HepG2 (cell line): ENCODE measurements around the gene ZSCAN31. TPM values are rescaled to one million over a fixed set of nuclear protein-coding genes. Genes with fewer than 3 reads are reported as not detected.

Experiments used
- ELF3 ChIP-seq: IDR thresholded peaks from 2 replicates; pipeline ENCODE4 v1.6.1; 2016; ENCODE audit warnings: missing genetic modification reagents, missing compliant biosample characterization
- GABPB1 ChIP-seq: IDR thresholded peaks from 2 replicates; pipeline ENCODE4 v1.6.1; 2016; ENCODE audit warnings: mild to moderate bottlenecking, missing genetic modification reagents, moderate library complexity, missing compliant biosample characterization
- RFXAP ChIP-seq: sonication (generic); formaldehyde crosslinking; IDR thresholded peaks from 2 replicates; pipeline ENCODE4 v1.4.0; 2020; ENCODE audit warnings: missing genetic modification reagents, borderline replicate concordance
- TBX2 ChIP-seq: sonication (generic); formaldehyde crosslinking; IDR thresholded peaks from 2 replicates; pipeline ENCODE4 v1.5.0; 2020; ENCODE audit warnings: missing genetic modification reagents, mild to moderate bottlenecking, borderline replicate concordance
- YEATS4 ChIP-seq: sonication (generic); formaldehyde crosslinking; IDR thresholded peaks from 2 replicates; pipeline ENCODE4 v1.4.0; 2020; ENCODE audit warnings: missing genetic modification reagents, borderline replicate concordance
- ZFP36L1 ChIP-seq: sonication (generic); formaldehyde crosslinking; IDR thresholded peaks from 2 replicates; pipeline ENCODE4 v1.8.0; 2022; ENCODE audit warnings: mild to moderate bottlenecking, missing genetic modification reagents, moderate library complexity
- ZNF207 ChIP-seq: fragments of 450-650 bp; IDR thresholded peaks from 2 replicates; pipeline ENCODE4 v1.6.1; 2016; ENCODE audit warnings: antibody characterized with exemption, borderline replicate concordance
- ZNF672 ChIP-seq: sonication (generic); formaldehyde crosslinking; IDR thresholded peaks from 2 replicates; pipeline ENCODE4 v1.8.1; 2022; ENCODE audit warnings: missing genetic modification reagents
- ZNF772 ChIP-seq: sonication (generic); formaldehyde crosslinking; IDR thresholded peaks from 2 replicates; pipeline ENCODE4 v1.5.0; 2020; ENCODE audit warnings: mild to moderate bottlenecking, missing genetic modification reagents
- ZNF776 ChIP-seq: sonication (generic); formaldehyde crosslinking; IDR thresholded peaks from 2 replicates; pipeline ENCODE4 v1.4.0; 2020; ENCODE audit warnings: mild to moderate bottlenecking, missing genetic modification reagents
- ZNF883 ChIP-seq: sonication (generic); formaldehyde crosslinking; IDR thresholded peaks from 2 replicates; pipeline ENCODE4 v1.5.1; 2020; ENCODE audit warnings: mild to moderate bottlenecking, missing genetic modification reagents; ENCODE audit errors: not compliant biosample characterization
- polyA plus RNA-seq, 8 experiments: library from polyadenylated mRNA; depleted of rRNA in 3 of 8; stranded (reverse) in 7 of 8; unstranded in 1 of 8; fragments of >200 nt; fragmentation: Illumina TruSeq in 4 of 8; extraction: Trizol in 4 of 8; gene quantifications; 2 replicates each; pipeline versions ENCODE4 v1.2.1 to v1.2.3, GENCODE V29; 2011 to 2016; ENCODE audit warnings: low read depth in 4 of 8, missing spikeins in 1 of 8, mixed read lengths in 1 of 8; ENCODE audit not compliant: insufficient read depth in 1 of 8
- total RNA-seq, 5 experiments: library from RNA; depleted of rRNA; stranded (reverse); fragments of >200 nt; fragmentation: Illumina TruSeq; extraction: Trizol; gene quantifications; 2 replicates each; pipeline ENCODE4 v1.2.3, GENCODE V29; 2016; ENCODE audit warnings: low read depth in 1 of 5
- TF ChIP-seq, protein P1 (sequence below): sonication (generic); formaldehyde crosslinking; IDR thresholded peaks from 2 replicates; pipeline ENCODE4 v1.4.0; 2020; ENCODE audit warnings: missing genetic modification reagents
- TF ChIP-seq, protein P2 (sequence below), 2 experiments: fragments of 450-650 bp in 1 of 2; sonication (generic) in 1 of 2; formaldehyde crosslinking in 1 of 2; IDR thresholded peaks; 2 replicates each; pipeline versions ENCODE4 v1.6.1 to v1.8.0; 2016 to 2022; ENCODE audit warnings: antibody characterized with exemption in 1 of 2, mild to moderate bottlenecking in 1 of 2, missing genetic modification reagents in 1 of 2
- TF ChIP-seq, protein P3 (sequence below): sonication (generic); formaldehyde crosslinking; IDR thresholded peaks from 2 replicates; pipeline ENCODE4 v1.8.1; 2022; ENCODE audit warnings: low read depth, mild to moderate bottlenecking, missing genetic modification reagents

ZSCAN31 gene
- total and polyA plus RNA-seq, 2 of the 13 experiments (the other 11 are each of a cell fraction or from before 2014, with no cell fraction given): 5.3 to 6.2 TPM

DNA sequence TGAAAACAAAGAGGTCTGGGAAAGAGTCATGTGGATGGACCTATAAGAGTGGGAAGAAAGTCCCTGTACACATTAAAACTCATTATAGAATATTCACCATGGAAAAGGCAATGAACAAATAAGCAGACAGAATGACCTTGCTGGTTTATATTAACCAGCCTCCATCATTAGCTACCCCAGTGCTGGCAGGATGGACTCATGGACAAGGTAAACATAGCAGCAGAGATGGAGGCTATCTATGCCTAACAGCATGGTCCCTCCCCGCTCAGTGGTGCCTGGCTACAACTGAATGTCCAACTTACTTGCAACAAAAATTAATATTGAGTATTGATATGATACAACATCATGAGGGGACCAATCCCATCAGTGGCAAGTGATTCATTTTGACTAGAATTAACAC lies 9.3 kb upstream of the ZSCAN31 start (continued):
- TF ChIP-seq RFXAP (CRISPR knock-in tag) (no peak), ZNF207 (no peak), ELF3 (CRISPR knock-in tag) (peak; percentile 50), ZNF883 (CRISPR knock-in tag) (no peak), ZNF672 (CRISPR knock-in tag) (no peak), TBX2 (CRISPR knock-in tag) (peak; percentile 33; the same call in 1 of the 2 replicates), GABPB1 (no peak; the same call in 1 of the 2 replicates), YEATS4 (CRISPR knock-in tag) (no peak), ZFP36L1 (CRISPR knock-in tag) (0 out of 2 replicates have a peak, but pooled peaks have one; percentile 38), ZNF772 (CRISPR knock-in tag) (no peak), ZNF776 (CRISPR knock-in tag) (no peak)
- TF ChIP-seq, protein P1, sequence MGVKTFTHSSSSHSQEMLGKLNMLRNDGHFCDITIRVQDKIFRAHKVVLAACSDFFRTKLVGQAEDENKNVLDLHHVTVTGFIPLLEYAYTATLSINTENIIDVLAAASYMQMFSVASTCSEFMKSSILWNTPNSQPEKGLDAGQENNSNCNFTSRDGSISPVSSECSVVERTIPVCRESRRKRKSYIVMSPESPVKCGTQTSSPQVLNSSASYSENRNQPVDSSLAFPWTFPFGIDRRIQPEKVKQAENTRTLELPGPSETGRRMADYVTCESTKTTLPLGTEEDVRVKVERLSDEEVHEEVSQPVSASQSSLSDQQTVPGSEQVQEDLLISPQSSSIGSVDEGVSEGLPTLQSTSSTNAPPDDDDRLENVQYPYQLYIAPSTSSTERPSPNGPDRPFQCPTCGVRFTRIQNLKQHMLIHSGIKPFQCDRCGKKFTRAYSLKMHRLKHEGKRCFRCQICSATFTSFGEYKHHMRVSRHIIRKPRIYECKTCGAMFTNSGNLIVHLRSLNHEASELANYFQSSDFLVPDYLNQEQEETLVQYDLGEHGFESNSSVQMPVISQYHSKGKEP: no peak
- TF ChIP-seq, protein P2, sequence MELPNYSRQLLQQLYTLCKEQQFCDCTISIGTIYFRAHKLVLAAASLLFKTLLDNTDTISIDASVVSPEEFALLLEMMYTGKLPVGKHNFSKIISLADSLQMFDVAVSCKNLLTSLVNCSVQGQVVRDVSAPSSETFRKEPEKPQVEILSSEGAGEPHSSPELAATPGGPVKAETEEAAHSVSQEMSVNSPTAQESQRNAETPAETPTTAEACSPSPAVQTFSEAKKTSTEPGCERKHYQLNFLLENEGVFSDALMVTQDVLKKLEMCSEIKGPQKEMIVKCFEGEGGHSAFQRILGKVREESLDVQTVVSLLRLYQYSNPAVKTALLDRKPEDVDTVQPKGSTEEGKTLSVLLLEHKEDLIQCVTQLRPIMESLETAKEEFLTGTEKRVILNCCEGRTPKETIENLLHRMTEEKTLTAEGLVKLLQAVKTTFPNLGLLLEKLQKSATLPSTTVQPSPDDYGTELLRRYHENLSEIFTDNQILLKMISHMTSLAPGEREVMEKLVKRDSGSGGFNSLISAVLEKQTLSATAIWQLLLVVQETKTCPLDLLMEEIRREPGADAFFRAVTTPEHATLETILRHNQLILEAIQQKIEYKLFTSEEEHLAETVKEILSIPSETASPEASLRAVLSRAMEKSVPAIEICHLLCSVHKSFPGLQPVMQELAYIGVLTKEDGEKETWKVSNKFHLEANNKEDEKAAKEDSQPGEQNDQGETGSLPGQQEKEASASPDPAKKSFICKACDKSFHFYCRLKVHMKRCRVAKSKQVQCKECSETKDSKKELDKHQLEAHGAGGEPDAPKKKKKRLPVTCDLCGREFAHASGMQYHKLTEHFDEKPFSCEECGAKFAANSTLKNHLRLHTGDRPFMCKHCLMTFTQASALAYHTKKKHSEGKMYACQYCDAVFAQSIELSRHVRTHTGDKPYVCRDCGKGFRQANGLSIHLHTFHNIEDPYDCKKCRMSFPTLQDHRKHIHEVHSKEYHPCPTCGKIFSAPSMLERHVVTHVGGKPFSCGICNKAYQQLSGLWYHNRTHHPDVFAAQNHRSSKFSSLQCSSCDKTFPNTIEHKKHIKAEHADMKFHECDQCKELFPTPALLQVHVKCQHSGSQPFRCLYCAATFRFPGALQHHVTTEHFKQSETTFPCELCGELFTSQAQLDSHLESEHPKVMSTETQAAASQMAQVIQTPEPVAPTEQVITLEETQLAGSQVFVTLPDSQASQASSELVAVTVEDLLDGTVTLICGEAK (IDR thresholded peaks at IDR 0.05): no peak
- TF ChIP-seq, protein P2 (CRISPR knock-in tag; IDR thresholded peaks at IDR 0.05): no peak
- TF ChIP-seq, protein P3, sequence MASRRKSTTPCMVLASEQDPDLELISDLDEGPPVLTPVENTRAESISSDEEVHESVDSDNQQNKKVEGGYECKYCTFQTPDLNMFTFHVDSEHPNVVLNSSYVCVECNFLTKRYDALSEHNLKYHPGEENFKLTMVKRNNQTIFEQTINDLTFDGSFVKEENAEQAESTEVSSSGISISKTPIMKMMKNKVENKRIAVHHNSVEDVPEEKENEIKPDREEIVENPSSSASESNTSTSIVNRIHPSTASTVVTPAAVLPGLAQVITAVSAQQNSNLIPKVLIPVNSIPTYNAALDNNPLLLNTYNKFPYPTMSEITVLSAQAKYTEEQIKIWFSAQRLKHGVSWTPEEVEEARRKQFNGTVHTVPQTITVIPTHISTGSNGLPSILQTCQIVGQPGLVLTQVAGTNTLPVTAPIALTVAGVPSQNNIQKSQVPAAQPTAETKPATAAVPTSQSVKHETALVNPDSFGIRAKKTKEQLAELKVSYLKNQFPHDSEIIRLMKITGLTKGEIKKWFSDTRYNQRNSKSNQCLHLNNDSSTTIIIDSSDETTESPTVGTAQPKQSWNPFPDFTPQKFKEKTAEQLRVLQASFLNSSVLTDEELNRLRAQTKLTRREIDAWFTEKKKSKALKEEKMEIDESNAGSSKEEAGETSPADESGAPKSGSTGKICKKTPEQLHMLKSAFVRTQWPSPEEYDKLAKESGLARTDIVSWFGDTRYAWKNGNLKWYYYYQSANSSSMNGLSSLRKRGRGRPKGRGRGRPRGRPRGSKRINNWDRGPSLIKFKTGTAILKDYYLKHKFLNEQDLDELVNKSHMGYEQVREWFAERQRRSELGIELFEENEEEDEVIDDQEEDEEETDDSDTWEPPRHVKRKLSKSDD (CRISPR knock-in tag): peak; percentile 64; the same call in 1 of the 2 replicates
